ENCODE data around the gene MAPKAPK3.
"Not testable (repeated sequence)": the region's sequence is repeated elsewhere in the genome, so short reads cannot be mapped to it uniquely, and the experiment has no call there.

MAPKAPK3 gene

DNA sequence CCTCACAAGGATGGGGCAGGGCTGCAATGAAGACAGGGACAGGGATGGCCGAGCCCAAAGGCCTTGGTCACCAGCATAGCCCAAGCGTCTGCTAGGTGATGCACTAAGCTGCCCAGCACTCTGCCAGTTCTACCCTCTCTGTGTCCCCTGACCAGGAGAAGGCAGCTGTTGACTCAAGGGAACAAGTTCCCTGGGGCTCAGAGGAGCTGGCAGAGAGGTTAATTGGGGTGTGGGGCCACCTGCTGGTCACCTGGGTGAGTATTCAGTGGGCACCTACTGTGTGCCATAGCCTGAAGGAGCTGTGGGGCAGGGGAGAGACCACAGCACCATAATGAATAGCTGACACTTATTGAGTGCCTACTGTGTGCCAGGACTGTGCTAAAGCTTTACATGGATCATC, 35.8 kb downstream of the MAPKAPK3 start:
- DNase-seq (ENCODE audit: low read depth in 2 of 3, low spot score in 1 of 3) = peak; percentile 28 to 52 (median 44)

DNA sequence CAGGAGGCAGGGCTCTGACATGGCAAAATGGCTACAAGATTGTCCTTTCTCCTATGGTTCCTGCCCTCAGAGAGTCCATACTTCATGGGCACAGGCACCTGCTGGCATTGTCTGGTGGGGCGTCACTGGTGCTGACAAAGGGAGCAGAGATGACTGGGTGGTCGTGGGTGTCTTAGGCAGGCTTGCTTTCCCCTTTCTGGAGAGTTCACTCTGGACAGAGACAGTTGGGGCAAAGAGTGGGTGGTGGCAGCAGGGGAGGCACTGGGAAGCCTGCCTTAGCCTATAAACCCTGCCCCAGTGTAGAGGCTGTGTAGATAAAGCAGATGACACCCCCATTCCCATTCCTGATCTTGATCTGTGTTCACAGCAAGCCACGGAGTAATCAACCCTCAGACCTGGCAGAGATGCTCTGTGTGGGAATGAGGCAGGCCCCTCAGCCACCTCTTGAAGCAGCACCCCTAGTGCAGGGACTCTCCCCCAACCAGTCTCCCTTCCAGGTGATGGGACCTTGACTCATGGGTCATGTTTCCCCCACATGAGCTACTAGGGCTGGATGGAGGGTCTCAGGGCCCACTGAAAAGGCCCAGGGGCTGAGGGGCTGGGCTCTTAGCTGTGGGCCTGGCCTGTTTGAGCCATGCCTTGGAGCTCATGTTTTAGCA, 37.1 kb downstream of the MAPKAPK3 start:
- DNase-seq (ENCODE audit: low read depth in 2 of 3, low spot score in 1 of 3) = no peak

DNA sequence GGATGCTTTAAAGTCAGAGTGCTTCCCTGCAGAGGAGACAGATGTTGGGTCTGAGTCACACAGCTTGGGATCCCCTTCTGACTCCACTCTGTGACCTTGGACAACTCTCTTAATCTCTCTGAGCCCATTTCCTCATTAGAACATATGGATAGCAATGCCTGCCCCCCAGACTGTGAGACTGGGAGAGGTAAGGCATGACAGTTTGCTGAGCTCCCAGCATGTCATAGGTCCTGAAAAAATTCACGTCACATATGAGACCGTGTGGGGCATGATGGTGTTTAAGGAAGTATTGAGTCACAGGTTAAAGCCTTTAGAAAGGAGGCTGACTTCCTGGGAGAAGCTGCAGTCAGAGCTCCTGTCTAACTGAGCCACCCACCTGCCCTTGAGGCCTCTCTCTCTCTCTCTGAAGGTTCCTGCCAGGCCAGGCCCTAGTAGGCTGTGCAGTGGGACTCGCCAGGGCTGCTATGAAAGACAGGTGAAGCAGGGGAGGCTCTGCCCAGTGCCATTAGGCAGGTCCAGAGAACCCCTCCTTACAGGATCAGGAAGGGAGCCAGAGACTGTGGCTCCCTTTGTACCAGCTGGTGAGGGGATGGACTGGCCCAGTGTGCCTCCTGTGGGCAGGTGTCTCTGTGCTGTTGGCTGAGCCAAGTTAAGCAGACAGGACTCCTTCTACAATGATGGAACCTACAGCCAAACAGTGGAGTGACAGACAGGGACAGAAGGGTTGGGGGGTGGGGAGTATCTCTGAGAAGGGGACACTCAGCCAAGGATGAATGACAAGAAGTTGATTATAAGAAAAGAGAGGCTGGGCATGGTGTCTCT, 38.3 kb downstream of the MAPKAPK3 start:
- DNase-seq (ENCODE audit: low read depth in 2 of 3, low spot score in 1 of 3) = peak in 2 of 3 donors; percentile 20 to 27

GRCh38 chr3:50656417-50657195, 39.7 kb downstream of the MAPKAPK3 start:
- DNase-seq (ENCODE audit: low read depth in 2 of 3, low spot score in 1 of 3) = no peak

DNA sequence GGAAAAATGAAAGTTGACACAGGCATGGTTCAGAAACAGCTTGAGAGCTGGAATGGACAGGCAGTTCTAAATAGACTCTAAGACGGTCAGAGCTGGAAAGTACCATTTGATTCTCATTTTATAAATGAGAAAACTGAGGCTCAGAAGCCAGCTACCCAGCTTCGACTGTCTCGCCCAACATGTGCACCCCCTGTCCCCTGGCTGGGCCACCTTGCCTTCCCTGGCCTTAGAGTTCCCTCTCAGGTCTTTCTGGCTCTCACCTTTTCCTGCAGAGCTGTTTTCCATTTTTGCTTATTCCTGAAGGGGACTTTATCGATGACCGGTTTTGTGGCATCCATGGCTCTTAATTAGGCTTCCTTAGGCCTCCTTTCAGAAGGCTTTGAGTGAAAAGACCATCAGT, 40.5 kb downstream of the MAPKAPK3 start:
- no peak for DNase-seq (ENCODE audit: low read depth in 2 of 3, low spot score in 1 of 3)

- DNase-seq (ENCODE audit: low read depth in 2 of 3, low spot score in 1 of 3) = no peak
Observed at GRCh38 chr3:50657816-50658215, 40.9 kb downstream of the MAPKAPK3 start.

GRCh38 chr3:50658416-50658815, 41.5 kb downstream of the MAPKAPK3 start:
- no peak for DNase-seq (ENCODE audit: low read depth in 2 of 3, low spot score in 1 of 3)

- no peak for DNase-seq (ENCODE audit: low read depth in 2 of 3, low spot score in 1 of 3)
Observed at GRCh38 chr3:50658831-50659230, 41.9 kb downstream of the MAPKAPK3 start.

DNA sequence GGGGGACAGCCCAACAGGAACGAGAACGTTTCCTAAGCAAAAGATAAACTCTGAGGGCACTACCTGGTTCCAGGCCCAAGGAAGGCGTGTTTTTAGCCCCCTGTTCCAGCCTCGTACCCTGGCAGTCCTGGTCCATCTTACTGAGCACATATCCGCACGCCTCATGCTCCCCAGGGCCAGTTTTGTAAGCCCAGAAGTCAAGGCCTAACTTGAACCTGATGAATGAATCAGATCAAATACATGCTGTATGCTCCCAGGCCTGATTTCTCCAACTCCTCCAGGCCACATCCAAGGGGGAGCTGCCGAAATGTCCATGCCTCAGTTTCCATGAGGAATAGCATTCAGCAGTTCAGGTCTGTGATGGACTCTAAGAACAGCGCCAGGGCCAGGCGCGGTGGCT, 43.4 kb downstream of the MAPKAPK3 start:
- no peak for DNase-seq (ENCODE audit: low read depth in 2 of 3, low spot score in 1 of 3)

DNA sequence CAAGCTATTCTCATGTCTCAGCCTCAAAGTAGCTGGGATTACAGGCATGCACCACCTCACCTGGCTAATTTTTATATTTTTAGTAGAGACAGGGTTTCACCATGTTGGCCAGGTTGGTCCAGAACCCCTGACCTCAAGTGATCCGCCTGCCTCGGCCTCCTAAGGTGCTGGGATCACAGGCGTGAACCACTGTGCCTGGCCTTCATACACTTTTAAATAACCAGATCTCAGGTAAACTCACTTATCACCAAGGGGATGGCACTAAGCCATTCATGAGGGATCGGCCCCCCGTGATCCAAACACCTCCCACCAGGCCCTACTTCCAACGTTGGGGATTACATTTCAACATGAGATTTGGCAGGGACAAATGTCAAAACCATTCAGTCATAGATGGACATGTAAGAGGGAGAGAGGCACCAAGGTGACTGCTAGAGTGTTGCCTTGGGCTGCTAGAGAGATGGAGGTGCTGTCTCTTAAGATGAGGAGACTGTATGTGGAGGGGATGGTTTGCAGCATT, 44.4 kb downstream of the MAPKAPK3 start:
- DNase-seq (ENCODE audit: low read depth in 2 of 3, low spot score in 1 of 3) = no peak

- DNase-seq (ENCODE audit: low read depth in 2 of 3, low spot score in 1 of 3) = no peak
Observed at GRCh38 chr3:50662408-50662807, 45.5 kb downstream of the MAPKAPK3 start.

- DNase-seq (ENCODE audit: low read depth in 2 of 3, low spot score in 1 of 3) = no peak
Observed at GRCh38 chr3:50665081-50665840, 48.3 kb downstream of the MAPKAPK3 start.

GRCh38 chr3:50665841-50666115, 48.8 kb downstream of the MAPKAPK3 start:
- not testable (repeated sequence) for DNase-seq (ENCODE audit: low read depth in 2 of 3, low spot score in 1 of 3)

GRCh38 chr3:50666837-50667236, 49.9 kb downstream of the MAPKAPK3 start:
- no peak for DNase-seq (ENCODE audit: low read depth in 2 of 3, low spot score in 1 of 3)

DNA sequence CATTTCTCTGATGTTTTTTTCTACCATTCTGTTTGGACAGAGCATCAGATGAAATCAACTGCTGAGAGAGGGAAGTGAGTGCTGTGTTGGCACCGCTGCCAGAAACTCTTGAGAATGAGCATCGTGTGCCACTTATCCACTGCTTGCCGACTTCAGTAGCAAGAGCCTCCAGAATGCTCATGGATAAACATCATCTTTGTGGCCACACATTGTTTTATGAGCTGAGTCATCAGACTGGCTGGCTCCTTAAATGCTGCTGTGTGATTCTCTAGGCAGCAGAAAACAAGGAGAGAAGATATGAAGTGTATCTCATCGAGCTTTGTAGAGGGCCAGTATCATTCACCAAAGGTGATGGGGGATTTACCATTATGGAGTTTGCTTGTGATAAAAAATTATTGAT, 54.4 kb downstream of the MAPKAPK3 start:
- no peak for DNase-seq (ENCODE audit: low read depth in 2 of 3, low spot score in 1 of 3)

DNA sequence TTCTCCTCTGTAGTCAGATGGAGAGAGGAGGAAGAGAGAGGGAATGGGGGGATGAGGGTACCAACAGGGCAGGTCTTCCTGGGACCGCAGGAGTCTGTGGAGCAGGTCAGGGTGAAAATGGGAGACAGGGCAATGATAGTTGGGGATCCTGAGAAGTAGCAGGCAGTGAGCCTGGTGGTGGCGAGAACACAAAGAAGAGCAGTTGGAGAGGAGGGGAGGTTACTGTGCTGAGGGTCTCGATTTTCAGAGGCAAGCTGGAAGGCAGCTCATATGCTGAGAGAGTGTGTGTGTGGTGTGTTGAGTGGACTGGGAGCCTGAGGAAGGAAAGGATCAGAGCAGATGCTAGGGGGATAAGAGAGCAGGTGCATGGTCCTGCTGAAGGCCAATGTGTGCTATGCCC, 55.7 kb downstream of the MAPKAPK3 start:
- no peak for DNase-seq (ENCODE audit: low read depth in 2 of 3, low spot score in 1 of 3)

DNA sequence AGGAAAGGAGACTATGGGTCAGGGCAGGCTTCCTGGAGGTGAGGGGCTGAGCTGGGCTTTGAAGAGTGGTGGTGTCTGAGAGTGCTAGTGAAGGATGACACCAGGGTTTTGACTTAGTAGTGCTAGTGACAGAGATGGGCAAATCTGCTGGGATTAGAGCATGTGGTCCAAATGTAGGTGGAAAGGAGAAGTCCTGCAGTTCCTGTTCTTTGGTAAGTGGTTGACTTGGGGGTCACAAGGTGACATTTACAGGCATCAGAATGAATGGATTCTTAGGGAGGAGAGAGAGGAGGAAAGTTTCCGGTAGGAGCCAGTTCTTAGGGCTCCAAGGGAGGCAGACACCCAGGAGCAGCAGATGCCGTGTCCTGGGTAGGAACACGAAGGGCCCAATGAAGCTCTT, 57.0 kb downstream of the MAPKAPK3 start:
- DNase-seq (ENCODE audit: low read depth in 2 of 3, low spot score in 1 of 3) = no peak

- DNase-seq (ENCODE audit: low read depth in 2 of 3, low spot score in 1 of 3) = peak in 1 of 3 donors; percentile 52
Observed at GRCh38 chr3:50674349-50675178, 57.6 kb downstream of the MAPKAPK3 start, which contains the start of gene DOCK3. Gene DOCK3, plus strand, starts transcription at chr3:50674927. Its CDS starts 337 bp downstream, at chr3:50675264.

- DNase-seq (ENCODE audit: low read depth in 2 of 3, low spot score in 1 of 3) = peak in 2 of 3 donors; percentile 63 to 64
Observed at GRCh38 chr3:50675179-50676030, 58.5 kb downstream of the MAPKAPK3 start.

Data from stimulated activated CD4-positive, alpha-beta T cell treated with anti-CD3 and anti-CD28 coated beads, Interleukin-12 subunit alpha, Interleukin-12 subunit beta, amount 100 ng/mL, for 48 hours (primary cell).